Measurements from ENCODE around the gene KRT33A. TPM values are rescaled to one million over a fixed set of nuclear protein-coding genes. Genes with fewer than 3 reads are reported as not detected.

The KRT33A gene
- total RNA-seq, 1 experiment from 2014 or later, result not detected

GRCh38 chr17:41394254-41394996, 43.8 kb upstream of the KRT33A start:
- POLR2A ChIA-PET, result no interaction called here
- peaks cover 7% of the 10 kb centered on the region for H3K27me3 Mint-ChIP-seq (ENCODE audit: insufficient read depth, unreplicated experiment)
- intact Hi-C loops (cut with micrococcal nuclease), result no loop called here
- no peak for TF ChIP-seq CTCF (IDR thresholded peaks at IDR 0.05; ENCODE audit: unreplicated experiment)
- no peak overlapping the region for H3K4me3 Mint-ChIP-seq (ENCODE audit: unreplicated experiment)
- no peak overlapping the region for H3K27ac Mint-ChIP-seq (ENCODE audit: low read depth, unreplicated experiment)
- no peak for DNase-seq (ENCODE audit: unreplicated experiment)
- no peaks in the 10 kb centered on the region for H3K4me1 Mint-ChIP-seq (ENCODE audit: insufficient read depth, unreplicated experiment)
- CTCF ChIA-PET, result no interaction called here
- H3K9me3 Mint-ChIP-seq (ENCODE audit: unreplicated experiment), result no peaks in the 10 kb centered on the region
- peaks cover 5% of the 10 kb centered on the region for H3K36me3 Mint-ChIP-seq (ENCODE audit: insufficient read depth, unreplicated experiment)
- no TSS peak for BruUV-seq (replicated peaks)

DNA sequence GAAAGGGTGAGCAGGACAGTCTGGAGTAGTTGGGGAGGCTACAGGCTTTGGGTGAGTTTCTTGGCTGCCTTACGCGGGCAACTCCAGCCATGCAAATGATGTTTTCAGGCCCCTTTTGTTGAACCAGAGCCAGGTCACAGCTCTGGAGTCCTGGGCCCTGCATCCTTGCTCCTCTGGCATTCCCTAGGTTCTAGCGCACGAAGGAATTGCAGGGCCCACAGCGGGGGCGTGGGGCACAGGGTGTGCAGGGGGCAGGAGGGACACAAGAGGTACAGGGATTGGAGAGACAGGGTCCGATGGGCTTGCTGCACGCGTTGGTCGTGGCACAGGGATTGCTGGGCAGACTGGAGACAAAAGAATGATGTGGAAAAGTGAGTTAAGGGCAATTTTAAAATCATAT, 43.2 kb upstream of the KRT33A start:
- DNase-seq (ENCODE audit: unreplicated experiment), result no peak
- Mint-ChIP-seq H3K36me3 (ENCODE audit: insufficient read depth, unreplicated experiment) (peaks cover 5% of the 10 kb centered on the region), H3K27ac (ENCODE audit: low read depth, unreplicated experiment) (no peak overlapping the region), H3K9me3 (ENCODE audit: unreplicated experiment) (no peaks in the 10 kb centered on the region), H3K4me3 (ENCODE audit: unreplicated experiment) (no peak overlapping the region), H3K4me1 (ENCODE audit: insufficient read depth, unreplicated experiment) (no peaks in the 10 kb centered on the region), H3K27me3 (ENCODE audit: insufficient read depth, unreplicated experiment) (peaks cover under 1% of the 10 kb centered on the region)
- intact Hi-C loops (cut with micrococcal nuclease), result no loop called here
- ChIA-PET POLR2A (no interaction called here), CTCF (no interaction called here)
- TF ChIP-seq CTCF (IDR thresholded peaks at IDR 0.05; ENCODE audit: unreplicated experiment), result no peak
- no TSS peak for BruUV-seq (replicated peaks)

- Mint-ChIP-seq H3K36me3 (ENCODE audit: insufficient read depth, unreplicated experiment) (peaks cover 5% of the 10 kb centered on the region), H3K4me1 (ENCODE audit: insufficient read depth, unreplicated experiment) (no peaks in the 10 kb centered on the region), H3K9me3 (ENCODE audit: unreplicated experiment) (no peaks in the 10 kb centered on the region), H3K27ac (ENCODE audit: low read depth, unreplicated experiment) (no peak overlapping the region), H3K27me3 (ENCODE audit: insufficient read depth, unreplicated experiment) (no peaks in the 10 kb centered on the region), H3K4me3 (ENCODE audit: unreplicated experiment) (no peak overlapping the region)
- CTCF ChIA-PET, result interaction anchor here (0.6 kb wide), 1 partner anchor 64 kb away, joined by 3 read pairs; no protein-coding TSS in a partner anchor
- DNase-seq (ENCODE audit: unreplicated experiment), result no peak
- intact Hi-C loops (cut with micrococcal nuclease), result no loop called here
- POLR2A ChIA-PET, result interaction anchor here (0.6 to 0.8 kb wide), 2 partner anchors 10 to 54 kb away, joined by 3 read pairs; no protein-coding TSS in a partner anchor
- BruUV-seq (replicated peaks), result no TSS peak
- TF ChIP-seq CTCF (IDR thresholded peaks at IDR 0.05; ENCODE audit: unreplicated experiment), result no peak
These were observed 42.7 kb upstream of the KRT33A start for GRCh38 chr17:41393294-41393693.

DNA sequence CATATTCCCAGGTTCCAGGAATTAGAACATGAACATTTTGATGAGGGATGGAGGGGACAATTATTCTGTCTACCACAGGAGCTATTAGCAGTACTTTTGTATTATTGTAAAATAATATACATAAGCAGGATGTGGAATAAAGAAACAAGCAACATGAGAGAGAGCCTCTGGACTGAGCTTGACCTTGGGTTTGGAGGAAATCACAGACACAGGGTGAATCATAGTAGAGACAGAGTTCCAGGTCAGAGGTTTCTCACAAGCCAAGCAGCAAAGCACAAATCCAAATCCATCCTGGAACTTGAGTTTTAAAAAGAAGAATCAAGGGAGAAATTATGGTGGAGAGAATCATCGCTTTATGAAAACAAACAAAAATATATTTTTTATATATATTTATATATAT, 41.6 kb upstream of the KRT33A start:
- CTCF ChIA-PET, result interaction anchor here (0.9 kb wide), 1 partner anchor 26 kb away, joined by 3 read pairs; no protein-coding TSS in a partner anchor
- no peak for DNase-seq (ENCODE audit: unreplicated experiment)
- no peak overlapping the region for H3K4me3 Mint-ChIP-seq (ENCODE audit: unreplicated experiment)
- POLR2A ChIA-PET, result no interaction called here
- no peaks in the 10 kb centered on the region for H3K27me3 Mint-ChIP-seq (ENCODE audit: insufficient read depth, unreplicated experiment)
- H3K27ac Mint-ChIP-seq (ENCODE audit: low read depth, unreplicated experiment), result no peak overlapping the region
- TF ChIP-seq CTCF (IDR thresholded peaks at IDR 0.05; ENCODE audit: unreplicated experiment), result no peak
- peaks cover 5% of the 10 kb centered on the region for H3K36me3 Mint-ChIP-seq (ENCODE audit: insufficient read depth, unreplicated experiment)
- intact Hi-C loops (cut with micrococcal nuclease), result no loop called here
- no peaks in the 10 kb centered on the region for H3K9me3 Mint-ChIP-seq (ENCODE audit: unreplicated experiment)
- BruUV-seq (replicated peaks), result no TSS peak
- H3K4me1 Mint-ChIP-seq (ENCODE audit: insufficient read depth, unreplicated experiment), result no peaks in the 10 kb centered on the region
